Glutamatergic neuron (in vitro differentiated cells): ENCODE data around the gene ABL2. TPM values are rescaled to one million over a fixed set of nuclear protein-coding genes. Genes with fewer than 3 reads are reported as not detected.
"Not testable (repeated sequence)": the region's sequence is repeated elsewhere in the genome, so short reads cannot be mapped to it uniquely, and the experiment has no call there.

ENCODE experiments used
- DNase-seq: peaks from one replicate; pipeline ENCODE4 v3.0.0; 2022
- H3K27ac Mint-ChIP-seq: one replicate; pipeline ENCODE4 v1.8.0; 2020; ENCODE audit warnings: mild to moderate bottlenecking, mixed read lengths, inconsistent platforms; ENCODE audit not compliant: unreplicated experiment
- H3K27me3 Mint-ChIP-seq: one replicate; pipeline ENCODE4 v1.8.0; 2020; ENCODE audit warnings: mild to moderate bottlenecking, moderate library complexity, mixed read lengths, inconsistent platforms; ENCODE audit not compliant: unreplicated experiment
- H3K36me3 Mint-ChIP-seq: one replicate; pipeline ENCODE4 v1.8.0; 2020; ENCODE audit warnings: mild to moderate bottlenecking, mixed read lengths, inconsistent platforms; ENCODE audit not compliant: unreplicated experiment
- H3K4me1 Mint-ChIP-seq: one replicate; pipeline ENCODE4 v1.8.0; 2020; ENCODE audit warnings: mild to moderate bottlenecking, low read depth, mixed read lengths, inconsistent platforms; ENCODE audit not compliant: unreplicated experiment
- H3K4me3 Mint-ChIP-seq: one replicate; pipeline ENCODE4 v1.8.0; 2020; ENCODE audit warnings: mild to moderate bottlenecking, mixed read lengths, inconsistent platforms; ENCODE audit not compliant: unreplicated experiment
- H3K9me3 Mint-ChIP-seq: one replicate; pipeline ENCODE4 v1.8.0; 2020; ENCODE audit warnings: mild to moderate bottlenecking, moderate library complexity, mixed read lengths, inconsistent platforms; ENCODE audit not compliant: unreplicated experiment
- CTCF ChIP-seq: fragments of 200-600 bp; sonication (generic); IDR thresholded peaks from one replicate; pipeline ENCODE4 v1.5.0; 2021; ENCODE audit not compliant: partially characterized antibody, unreplicated experiment
- total RNA-seq: library from RNA; stranded (reverse); fragmentation: NEBNext Ultra II Directional; extraction: Animal tissue kit (Norgen Biotek cat#: 25700); gene quantifications from one replicate; pipeline ENCODE4 v1.2.1, GENCODE V29; 2021; ENCODE audit not compliant: unreplicated experiment

ABL2 gene
- total RNA-seq, 1 donor from 2014 or later: 24.7 TPM

- Mint-ChIP-seq H3K9me3 (no peaks in the 10 kb centered on the region), H3K4me1 (no peaks in the 10 kb centered on the region), H3K27me3 (no peaks in the 10 kb centered on the region), H3K27ac (no peak overlapping the region), H3K4me3 (no peak overlapping the region), H3K36me3 (no peaks in the 10 kb centered on the region)
- DNase-seq: no peak
- no peak for TF ChIP-seq CTCF
These were observed 18.4 kb upstream of the ABL2 start for GRCh38 chr1:179247923-179248322.

- not testable (repeated sequence) for DNase-seq, H3K27ac Mint-ChIP-seq, H3K36me3 Mint-ChIP-seq, H3K27me3 Mint-ChIP-seq, H3K4me1 Mint-ChIP-seq, H3K9me3 Mint-ChIP-seq, H3K4me3 Mint-ChIP-seq
These were observed 15.9 kb upstream of the ABL2 start for GRCh38 chr1:179245426-179245825.

GRCh38 chr1:179241530-179242097 lies 12.1 kb upstream of the ABL2 start:
- no peak overlapping the region for H3K4me3 Mint-ChIP-seq

GRCh38 chr1:179237222-179237621 lies 7.7 kb upstream of the ABL2 start:
- Mint-ChIP-seq H3K36me3 (no peaks in the 10 kb centered on the region), H3K9me3 (no peaks in the 10 kb centered on the region), H3K27ac (no peak overlapping the region), H3K27me3 (no peaks in the 10 kb centered on the region), H3K4me3 (no peak overlapping the region), H3K4me1 (no peaks in the 10 kb centered on the region)
- no peak for TF ChIP-seq CTCF
- no peak for DNase-seq

More at GRCh38 chr1:179241530-179242097, 12.1 kb upstream of the ABL2 start:
- TF ChIP-seq CTCF: no peak
- Mint-ChIP-seq H3K4me1 (no peaks in the 10 kb centered on the region), H3K9me3 (no peaks in the 10 kb centered on the region), H3K27me3 (no peaks in the 10 kb centered on the region), H3K27ac (no peak overlapping the region), H3K36me3 (no peaks in the 10 kb centered on the region)
- DNase-seq: no peak

- H3K4me1 Mint-ChIP-seq: no peaks in the 10 kb centered on the region
- H3K27me3 Mint-ChIP-seq: peaks cover 2% of the 10 kb centered on the region
- H3K36me3 Mint-ChIP-seq: no peaks in the 10 kb centered on the region
- H3K9me3 Mint-ChIP-seq: peaks cover 3% of the 10 kb centered on the region
- H3K27ac Mint-ChIP-seq: no peak overlapping the region
- H3K4me3 Mint-ChIP-seq: no peak overlapping the region
- DNase-seq: no peak
- no peak for TF ChIP-seq CTCF
These were observed 5.4 kb upstream of the ABL2 start for GRCh38 chr1:179234863-179235262.
